Measurements from ENCODE around the gene PHETA1.
"Not testable (repeated sequence)": the region's sequence is repeated elsewhere in the genome, so short reads cannot be mapped to it uniquely, and the experiment has no call there.

PHETA1 gene

DNA sequence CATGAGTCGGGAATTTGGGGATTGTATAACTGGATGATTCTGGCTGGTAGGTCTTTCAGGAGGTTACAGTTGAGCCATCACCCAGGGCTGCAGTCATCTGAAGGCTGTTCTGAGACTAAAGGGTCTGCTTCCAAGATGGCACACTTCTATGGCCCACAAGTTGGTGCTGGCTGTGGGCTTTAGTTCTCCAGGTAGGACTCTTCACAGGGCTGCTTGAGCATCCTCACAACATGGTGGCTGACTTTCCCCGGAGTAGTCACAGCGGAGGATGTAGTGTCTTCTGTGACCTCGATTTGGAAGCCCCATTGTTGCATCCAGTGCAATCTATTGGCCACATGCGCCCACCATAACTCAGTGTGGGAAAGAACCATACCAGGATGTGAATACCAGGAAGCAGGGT is 14.4 kb downstream of the PHETA1 start:
- H3K9me3 Mint-ChIP-seq = no peaks in the 10 kb centered on the region
- H3K4me1 Mint-ChIP-seq = peaks cover 12% of the 10 kb centered on the region
- no peak for ATAC-seq (ENCODE audit: low read depth)
- H3K4me3 Mint-ChIP-seq = no peak overlapping the region
- no peak overlapping the region for H3K27ac Mint-ChIP-seq
- no peaks in the 10 kb centered on the region for H3K36me3 Mint-ChIP-seq
- H3K27me3 Mint-ChIP-seq = no peaks in the 10 kb centered on the region
- DNase-seq (ENCODE audit: low spot score in 2 of 2) = no peak

DNA sequence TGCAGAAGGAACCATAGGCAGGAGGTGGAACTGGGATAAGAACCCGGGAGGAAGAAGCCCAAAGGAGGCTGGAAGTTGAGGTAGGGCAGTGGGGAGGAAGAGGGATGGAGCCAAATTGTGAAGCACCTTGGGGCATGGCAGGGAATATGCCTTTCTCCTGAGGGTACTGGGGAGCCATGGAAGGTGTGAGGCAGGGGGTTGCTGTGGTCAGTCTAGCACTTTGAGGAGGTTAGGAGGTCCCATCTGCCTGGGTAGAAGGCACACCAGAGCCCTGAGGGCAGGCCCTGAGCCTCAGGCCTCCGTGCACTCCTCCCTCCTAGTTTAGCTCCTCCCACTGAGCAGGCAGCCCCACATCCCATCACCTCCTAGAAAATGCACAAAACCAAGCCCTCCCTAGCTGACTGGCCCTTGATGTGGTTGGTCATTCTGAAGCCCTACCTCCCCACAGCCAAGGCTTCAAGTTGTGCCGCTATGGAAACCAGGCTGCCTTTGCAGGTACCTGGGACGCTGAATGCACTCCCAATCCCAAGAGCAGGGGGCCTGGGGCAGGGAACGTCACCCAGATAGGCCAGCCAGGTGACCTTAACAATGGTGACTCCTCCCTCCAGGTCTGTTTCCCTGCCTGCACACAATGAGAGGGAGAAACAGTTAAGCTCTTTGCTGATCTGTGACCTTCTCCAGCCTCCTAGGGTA is 15.1 kb downstream of the PHETA1 start:
- ATAC-seq (ENCODE audit: low read depth) (no peak), DNase-seq (ENCODE audit: low spot score in 2 of 2) (no peak)
- Mint-ChIP-seq H3K36me3 (no peaks in the 10 kb centered on the region), H3K27me3 (no peaks in the 10 kb centered on the region), H3K9me3 (no peaks in the 10 kb centered on the region), H3K27ac (no peak overlapping the region), H3K4me1 (peaks cover 12% of the 10 kb centered on the region), H3K4me3 (no peak overlapping the region)

DNA sequence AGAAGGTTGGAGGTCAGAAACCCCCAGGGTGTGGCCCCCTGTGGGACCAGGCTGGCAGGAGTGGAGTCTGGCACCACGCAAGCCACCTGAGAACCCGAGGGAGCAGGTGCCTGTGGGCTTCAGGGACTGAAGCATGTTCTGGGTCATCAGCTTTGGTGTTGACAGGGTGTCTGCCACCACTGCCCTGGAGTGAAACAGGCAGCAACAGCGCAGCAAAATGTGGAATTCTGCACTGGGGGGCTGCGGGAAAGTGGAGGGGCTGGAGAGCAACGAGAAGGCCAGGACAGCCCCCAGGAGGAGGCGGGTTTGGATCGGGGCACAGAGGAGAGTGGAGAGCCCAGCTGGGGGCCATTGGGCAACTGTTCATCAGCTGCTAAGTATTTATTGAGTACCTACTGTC is 15.9 kb downstream of the PHETA1 start:
- Mint-ChIP-seq H3K4me1 (peaks cover 12% of the 10 kb centered on the region), H3K9me3 (no peaks in the 10 kb centered on the region)

DNA sequence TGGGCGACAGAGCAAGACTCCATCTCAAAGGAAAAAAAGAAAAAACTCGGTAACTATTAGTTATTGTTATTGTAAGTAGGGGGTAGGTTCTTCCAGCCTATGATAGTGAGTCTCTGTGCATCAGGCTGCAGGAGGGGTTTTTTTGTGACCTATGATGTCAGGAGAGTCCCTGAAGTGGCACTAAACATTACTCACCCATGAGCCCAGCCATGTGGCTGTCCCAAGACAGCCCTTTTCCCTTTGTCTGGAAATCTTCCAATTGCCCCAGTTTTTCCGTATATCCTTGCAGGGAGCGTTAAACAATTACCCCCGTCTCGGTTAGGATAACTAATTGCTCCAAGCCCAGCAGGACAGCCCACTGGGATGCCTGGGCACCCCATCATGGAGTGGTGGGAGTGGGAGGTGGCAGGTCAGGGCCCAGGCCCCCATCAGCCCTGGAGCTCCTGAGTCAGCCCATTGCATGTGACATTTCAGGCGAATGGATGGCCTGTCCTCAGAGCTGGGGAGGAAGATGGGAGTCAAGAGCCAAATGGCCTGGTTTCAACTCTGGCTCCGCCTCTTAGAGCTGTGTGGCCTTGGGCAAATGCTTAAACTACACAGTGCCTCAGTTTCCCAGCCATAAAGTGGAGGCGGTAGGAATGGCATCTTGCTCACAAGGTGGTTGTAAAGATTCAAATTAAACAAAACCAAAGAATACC is 16.4 kb downstream of the PHETA1 start:
- Mint-ChIP-seq H3K9me3 (peaks cover 1% of the 10 kb centered on the region), H3K4me3 (no peak overlapping the region), H3K27me3 (no peaks in the 10 kb centered on the region), H3K36me3 (peaks cover 2% of the 10 kb centered on the region), H3K27ac (no peak overlapping the region), H3K4me1 (peaks cover 12% of the 10 kb centered on the region)
- ATAC-seq (ENCODE audit: low read depth) (no peak), DNase-seq (ENCODE audit: low spot score in 2 of 2) (no peak)

More for the DNA sequence above, 15.9 kb downstream of the PHETA1 start:
- H3K27me3 Mint-ChIP-seq = no peaks in the 10 kb centered on the region
- H3K4me3 Mint-ChIP-seq = no peak overlapping the region
- ATAC-seq (ENCODE audit: low read depth) (no peak), DNase-seq (ENCODE audit: low spot score in 2 of 2) (no peak)
- peaks cover 2% of the 10 kb centered on the region for H3K36me3 Mint-ChIP-seq
- no peak overlapping the region for H3K27ac Mint-ChIP-seq

DNA sequence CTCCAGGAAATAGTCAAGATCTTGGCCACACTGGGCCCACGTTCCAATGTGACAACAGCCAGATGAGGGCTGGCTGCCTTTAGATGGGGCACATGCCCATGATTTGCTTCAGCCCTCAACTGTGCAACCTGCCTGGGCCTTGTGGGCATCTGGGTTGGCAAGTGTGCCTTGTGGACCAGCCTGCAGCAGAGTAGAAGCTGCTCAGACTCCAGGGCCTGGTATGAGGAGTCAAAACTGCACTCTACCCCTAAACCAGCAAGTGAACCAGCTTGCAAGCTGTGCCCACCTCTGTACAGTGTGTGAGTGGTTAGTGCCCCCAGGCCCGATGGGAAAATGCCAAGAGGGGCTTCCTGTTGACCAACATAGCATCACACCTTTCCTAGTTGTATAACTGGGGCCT is 17.9 kb downstream of the PHETA1 start:
- ATAC-seq (ENCODE audit: low read depth) (no peak), DNase-seq (ENCODE audit: low spot score in 2 of 2) (no peak)
- no peaks in the 10 kb centered on the region for H3K27me3 Mint-ChIP-seq
- peaks cover 8% of the 10 kb centered on the region for H3K4me1 Mint-ChIP-seq
- peaks cover 1% of the 10 kb centered on the region for H3K9me3 Mint-ChIP-seq
- no peak overlapping the region for H3K27ac Mint-ChIP-seq
- peaks cover 2% of the 10 kb centered on the region for H3K36me3 Mint-ChIP-seq
- no peak overlapping the region for H3K4me3 Mint-ChIP-seq

DNA sequence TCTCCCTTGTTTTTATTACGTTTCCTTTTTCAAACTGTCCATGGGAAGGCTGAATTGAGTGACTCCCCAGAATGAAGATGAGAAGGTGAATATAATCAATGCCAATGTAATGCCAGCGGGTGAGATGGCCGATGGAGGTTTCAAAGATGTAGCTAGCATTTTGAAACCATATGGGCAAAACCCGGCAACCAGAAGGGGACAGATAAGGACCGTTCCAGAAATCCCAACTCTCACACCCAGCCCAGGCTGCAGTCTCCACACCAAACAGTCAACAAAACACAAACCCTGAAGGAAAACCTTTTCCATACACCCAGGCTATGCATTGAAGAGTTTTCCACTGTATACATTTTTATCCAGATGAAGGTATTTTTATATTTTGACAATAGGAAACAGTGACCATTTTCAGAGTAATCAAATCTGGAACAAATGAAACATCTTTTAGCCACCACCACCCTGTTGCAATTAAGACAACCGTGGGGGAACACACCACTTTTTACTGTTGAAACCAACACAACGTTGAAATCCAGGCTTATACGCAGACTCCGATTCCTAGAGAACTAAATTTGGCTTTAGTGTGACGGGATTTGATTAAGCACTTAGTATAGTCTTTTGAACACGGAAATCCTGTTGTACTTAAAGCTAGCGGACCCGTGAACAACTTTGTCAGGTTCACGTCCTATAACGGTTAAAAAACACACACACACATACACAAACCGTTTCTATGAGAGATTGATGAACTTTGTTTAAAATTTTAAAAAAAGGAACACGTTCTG is 19.0 kb downstream of the PHETA1 start:
- Mint-ChIP-seq H3K9me3 (peaks cover 1% of the 10 kb centered on the region), H3K27ac (no peak overlapping the region), H3K4me1 (peaks cover 2% of the 10 kb centered on the region), H3K4me3 (no peak overlapping the region), H3K36me3 (peaks cover 2% of the 10 kb centered on the region), H3K27me3 (no peaks in the 10 kb centered on the region)
- DNase-seq (ENCODE audit: low spot score in 2 of 2) (no peak), ATAC-seq (ENCODE audit: low read depth) (no peak)

DNA sequence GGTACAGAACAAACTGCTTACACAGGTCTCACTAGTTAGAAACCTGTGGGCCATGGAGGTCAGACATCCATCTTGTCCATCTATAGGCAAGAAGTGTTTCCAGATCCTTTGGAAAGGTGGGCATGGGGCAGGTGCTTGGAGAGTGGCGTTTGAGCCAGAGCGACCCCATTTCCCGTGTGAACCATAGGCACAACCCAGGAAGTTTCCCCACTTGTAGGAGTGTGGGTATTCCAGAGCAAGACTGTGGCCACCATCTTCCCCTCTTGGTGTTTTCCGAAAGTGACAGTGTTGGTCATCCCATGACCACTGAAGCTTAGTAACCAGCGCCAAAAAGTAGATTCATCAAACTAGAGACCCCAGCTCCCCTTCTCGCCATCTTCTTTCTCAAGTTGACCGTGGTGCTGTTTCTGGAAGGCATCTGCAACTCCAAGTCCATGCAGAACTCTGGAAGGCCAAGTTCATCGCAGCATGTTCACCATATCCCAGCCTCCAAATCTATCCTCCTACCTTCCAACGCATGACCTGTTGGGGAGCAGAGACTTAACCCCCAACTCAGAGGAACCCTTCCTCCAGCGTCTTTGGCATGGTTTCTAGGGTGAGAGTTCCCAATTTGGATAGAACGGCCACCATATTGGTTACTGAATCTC is 19.7 kb downstream of the PHETA1 start:
- Mint-ChIP-seq H3K36me3 (peaks cover 2% of the 10 kb centered on the region), H3K27me3 (no peaks in the 10 kb centered on the region), H3K4me1 (no peaks in the 10 kb centered on the region), H3K9me3 (peaks cover 1% of the 10 kb centered on the region), H3K27ac (no peak overlapping the region), H3K4me3 (no peak overlapping the region)
- ATAC-seq (ENCODE audit: low read depth) (no peak), DNase-seq (ENCODE audit: low spot score in 2 of 2) (no peak)

DNA sequence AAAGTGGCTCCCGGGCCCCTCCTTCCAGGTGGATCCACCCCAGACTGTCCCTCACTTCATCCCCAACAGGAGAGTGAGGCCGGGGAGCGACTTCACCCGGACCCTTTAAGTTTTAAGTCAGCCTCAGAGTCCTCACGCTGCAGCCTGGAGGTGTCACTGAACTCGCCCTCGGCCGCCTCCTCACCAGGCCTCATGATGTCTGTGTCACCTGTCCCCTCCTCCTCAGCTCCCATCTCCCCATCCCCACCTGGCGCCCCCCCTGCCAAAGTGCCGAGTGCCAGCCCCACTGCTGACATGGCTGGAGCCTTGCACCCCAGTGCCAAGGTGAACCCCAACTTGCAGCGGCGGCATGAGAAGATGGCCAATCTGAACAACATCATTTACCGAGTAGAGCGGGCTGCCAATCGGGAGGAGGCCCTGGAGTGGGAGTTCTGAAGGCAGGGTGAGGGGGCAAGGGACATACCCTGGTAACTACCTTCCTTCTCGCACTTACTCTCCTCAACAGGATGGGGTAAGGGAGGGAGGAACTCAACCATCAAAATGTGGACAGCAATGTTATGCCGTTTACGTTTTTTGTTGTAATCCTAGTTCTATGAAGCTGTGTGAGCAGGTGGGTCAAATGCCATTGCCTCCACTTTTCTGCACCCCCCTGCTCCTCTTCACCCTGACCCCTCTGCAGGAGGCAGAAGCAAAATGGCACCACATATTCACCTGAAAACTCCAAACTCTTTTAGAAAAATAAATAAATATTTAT is 20.8 kb downstream of the PHETA1 start:
- Mint-ChIP-seq H3K4me1 (no peaks in the 10 kb centered on the region), H3K9me3 (peaks cover 1% of the 10 kb centered on the region), H3K27ac (no peak overlapping the region), H3K36me3 (peaks cover 2% of the 10 kb centered on the region), H3K4me3 (no peak overlapping the region), H3K27me3 (no peaks in the 10 kb centered on the region)
- ATAC-seq (ENCODE audit: low read depth) = no peak
- DNase-seq (ENCODE audit: low spot score in 2 of 2) = no peak

DNA sequence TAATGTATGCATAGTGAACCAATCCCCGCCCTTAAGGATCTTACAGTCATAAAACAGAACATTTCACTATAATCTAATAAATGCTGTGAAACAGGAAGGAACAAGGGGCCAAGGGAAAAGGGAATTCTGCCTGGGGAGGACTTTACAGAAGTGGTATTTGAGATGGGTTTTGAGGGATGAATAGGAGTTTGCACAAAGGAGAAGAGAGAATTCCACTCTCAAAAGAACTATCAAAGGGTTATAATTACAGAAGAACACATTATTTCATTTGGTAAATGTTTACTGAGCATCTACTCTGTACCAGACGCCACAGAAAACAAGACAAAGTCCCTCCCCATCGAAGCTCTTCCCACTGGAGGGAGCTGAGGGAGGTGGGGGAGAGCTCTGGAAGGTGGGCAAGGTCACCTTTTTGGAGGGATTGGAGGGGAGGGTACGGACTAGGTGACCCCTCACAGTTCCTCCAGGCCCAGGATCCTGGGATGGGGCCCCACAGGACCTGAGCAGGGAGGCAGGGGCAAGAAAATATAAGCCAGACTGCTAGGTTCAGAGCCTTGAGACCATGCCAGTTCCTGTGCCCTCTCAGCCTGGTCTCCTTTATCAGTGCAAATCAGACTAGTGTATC is 24.5 kb downstream of the PHETA1 start:
- Mint-ChIP-seq H3K36me3 (peaks cover 4% of the 10 kb centered on the region), H3K27me3 (no peaks in the 10 kb centered on the region), H3K4me3 (no peak overlapping the region), H3K4me1 (peaks cover 3% of the 10 kb centered on the region), H3K27ac (no peak overlapping the region), H3K9me3 (peaks cover 1% of the 10 kb centered on the region)
- ATAC-seq (ENCODE audit: low read depth) = no peak
- no peak for DNase-seq (ENCODE audit: low spot score in 2 of 2)

DNA sequence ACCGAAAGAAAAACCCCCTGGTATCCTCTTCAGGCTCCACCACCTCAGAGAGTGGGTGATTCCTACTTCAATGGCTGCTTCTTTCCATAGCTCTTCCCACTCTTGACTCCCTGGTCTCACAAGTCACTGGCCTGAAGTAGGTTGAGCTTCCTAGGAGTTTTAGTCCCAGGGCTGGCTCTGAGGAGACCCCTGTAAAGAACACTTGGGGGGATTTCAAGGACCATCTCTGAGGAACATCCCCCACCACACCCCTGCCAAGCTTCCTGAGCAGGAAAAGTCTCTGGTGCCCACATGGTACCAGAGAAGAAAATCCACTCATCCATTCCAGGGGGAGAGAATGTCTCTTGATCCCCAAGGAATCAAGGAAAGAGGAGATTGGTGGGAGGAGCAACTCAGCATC is 25.7 kb downstream of the PHETA1 start:
- H3K4me1 Mint-ChIP-seq = peaks cover 3% of the 10 kb centered on the region
- no peak overlapping the region for H3K4me3 Mint-ChIP-seq
- H3K27me3 Mint-ChIP-seq = no peaks in the 10 kb centered on the region
- H3K9me3 Mint-ChIP-seq = peaks cover 1% of the 10 kb centered on the region
- DNase-seq (ENCODE audit: low spot score in 2 of 2) (no peak), ATAC-seq (ENCODE audit: low read depth) (no peak)
- no peak overlapping the region for H3K27ac Mint-ChIP-seq
- peaks cover 2% of the 10 kb centered on the region for H3K36me3 Mint-ChIP-seq

DNA sequence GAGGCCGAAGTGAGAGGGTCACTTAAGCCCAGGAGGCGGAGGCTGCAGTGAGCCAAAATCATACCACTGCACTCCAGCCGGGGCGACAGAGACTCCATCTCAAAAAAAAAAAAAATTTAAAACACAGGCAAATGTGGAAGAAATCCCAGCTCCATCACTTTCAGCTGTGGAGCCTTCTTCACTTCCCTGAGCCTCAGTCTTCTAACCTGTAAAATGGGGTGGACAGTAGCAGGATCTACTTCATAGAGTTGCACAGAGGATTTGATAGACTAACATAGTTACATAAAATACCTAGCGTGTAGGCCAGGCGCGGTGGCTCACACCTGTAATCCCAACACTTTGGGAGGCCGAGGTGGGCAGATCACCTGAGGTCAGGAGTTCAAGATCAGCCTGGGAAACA is 26.5 kb downstream of the PHETA1 start:
- Mint-ChIP-seq H3K4me3 (no peak overlapping the region), H3K36me3 (peaks cover 2% of the 10 kb centered on the region), H3K27ac (no peak overlapping the region), H3K9me3 (no peaks in the 10 kb centered on the region), H3K4me1 (peaks cover 3% of the 10 kb centered on the region), H3K27me3 (no peaks in the 10 kb centered on the region)
- no peak for ATAC-seq (ENCODE audit: low read depth)
- DNase-seq (ENCODE audit: low spot score in 2 of 2) = no peak

DNA sequence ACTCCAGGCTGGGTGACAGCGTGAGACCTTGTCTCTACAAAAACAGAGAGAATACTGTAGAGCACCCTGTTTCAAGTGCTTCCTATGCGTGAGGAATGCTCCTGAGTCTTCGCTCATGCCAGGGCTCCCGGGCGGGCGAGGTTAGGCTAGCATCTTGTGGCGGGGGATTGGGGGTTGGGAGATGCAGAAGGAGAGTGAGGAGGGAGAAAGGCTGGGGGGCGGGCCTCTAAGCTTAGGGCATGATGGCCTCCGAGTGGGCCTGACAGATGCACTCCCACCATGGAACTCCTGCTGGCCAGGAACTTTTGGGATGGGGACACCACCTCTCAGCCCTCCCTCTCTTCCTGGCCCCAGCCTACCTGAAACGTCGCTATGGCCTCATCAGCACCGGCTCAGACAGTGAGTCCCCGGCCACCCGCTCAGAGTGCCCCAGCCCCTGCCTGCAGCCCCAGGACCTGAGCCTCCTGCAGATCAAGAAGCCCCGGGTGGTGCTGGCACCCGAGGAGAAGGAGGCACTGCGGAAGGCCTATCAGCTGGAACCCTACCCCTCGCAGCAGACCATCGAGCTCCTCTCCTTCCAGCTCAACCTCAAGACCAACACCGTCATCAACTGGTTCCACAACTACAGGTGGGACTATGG is 27.3 kb downstream of the PHETA1 start:
- Mint-ChIP-seq H3K4me1 (peaks cover 3% of the 10 kb centered on the region), H3K27me3 (no peaks in the 10 kb centered on the region), H3K9me3 (no peaks in the 10 kb centered on the region), H3K36me3 (peaks cover 2% of the 10 kb centered on the region), H3K27ac (no peak overlapping the region), H3K4me3 (no peak overlapping the region)
- ATAC-seq (ENCODE audit: low read depth) = no peak
- no peak for DNase-seq (ENCODE audit: low spot score in 2 of 2)

DNA sequence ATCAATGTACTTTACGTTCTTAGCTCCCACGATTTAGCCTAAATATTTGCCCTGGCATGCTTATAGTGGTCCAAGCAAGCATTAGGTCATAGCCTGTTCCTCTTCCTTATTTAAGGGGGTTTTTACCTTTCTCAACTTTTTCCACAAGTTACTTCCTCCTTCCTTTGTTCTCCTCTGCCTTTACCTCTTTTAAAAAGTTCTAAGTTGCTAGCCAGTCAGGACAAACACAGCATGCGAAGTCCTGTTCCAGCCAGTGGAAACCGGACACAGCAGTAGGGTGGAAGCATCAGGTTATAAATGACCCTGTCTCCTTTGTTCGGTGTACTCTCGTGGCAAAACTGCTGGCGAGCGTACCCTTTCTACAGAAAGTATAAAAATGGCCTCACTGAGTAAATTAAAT is 28.2 kb downstream of the PHETA1 start:
- H3K36me3 Mint-ChIP-seq; H3K27me3 Mint-ChIP-seq; ATAC-seq (ENCODE audit: low read depth); H3K9me3 Mint-ChIP-seq; H3K4me3 Mint-ChIP-seq; H3K4me1 Mint-ChIP-seq; DNase-seq (ENCODE audit: low spot score in 2 of 2); H3K27ac Mint-ChIP-seq: not testable (repeated sequence)
